ENCODE data around the gene PTTG1IP.

- no peak for TF ChIP-seq EZH2 (IDR thresholded peaks at IDR 0.05)
- no peak for TF ChIP-seq POLR2AphosphoS5 (IDR thresholded peaks at IDR 0.05; ENCODE audit: borderline replicate concordance, low read depth, low read length)
- no peak for TF ChIP-seq FOXP2 (optimal IDR thresholded peaks at IDR 0.05; ENCODE audit: control extremely low read depth, extremely low read length, insufficient read depth)
Measured at GRCh38 chr21:44878053-44878982, 4.8 kb upstream of the PTTG1IP start.
